OCI-LY3 (cell line): ENCODE results near the gene P2RY6.

Source experiments
- H2AFZ ChIP-seq: fragments of 200-600, 300-600 bp; shearing (Covaris generic); 2 replicates; pipeline ENCODE4 v1.6.0; 2014; ENCODE audit warnings: antibody characterized with exemption, low read depth, low read length
- H3K27ac ChIP-seq: fragments of 200-600, 300-600 bp; sonication (generic); 2 replicates; pipeline ENCODE4 v1.5.1; 2014; ENCODE audit warnings: mild to moderate bottlenecking, low read length, moderate library complexity, mixed read lengths
- H3K27me3 ChIP-seq: fragments of 200-600, 300-600 bp; sonication (generic); 2 replicates; pipeline ENCODE4 v1.6.1; 2014; ENCODE audit warnings: low read depth, low read length, mixed read lengths
- H3K36me3 ChIP-seq: fragments of 200-600, 300-600 bp; sonication (generic); replicated peaks from 2 replicates; pipeline ENCODE3; 2014; ENCODE audit warnings: low read depth, low read length, mixed read lengths
- H3K4me1 ChIP-seq: fragments of 300-600, 200-600 bp; sonication (generic); 2 replicates; pipeline ENCODE4 v1.6.1; 2014; ENCODE audit warnings: low read length, mixed read lengths
- H3K4me2 ChIP-seq: fragments of 200-600, 300-600 bp; sonication (generic); 2 replicates; pipeline ENCODE4 v1.6.1; 2014; ENCODE audit warnings: low read length, mixed read lengths
- H3K4me3 ChIP-seq: fragments of 300-600, 200-600 bp; sonication (generic); 2 replicates; pipeline ENCODE4 v1.5.1; 2014; ENCODE audit warnings: antibody characterized with exemption, mild to moderate bottlenecking, low read length, moderate library complexity
- H3K79me2 ChIP-seq: fragments of 300-600, 200-600 bp; shearing (Covaris generic); 2 replicates; pipeline ENCODE4 v1.6.1; 2014; ENCODE audit warnings: mild to moderate bottlenecking, low read length, mixed read lengths
- H3K9ac ChIP-seq: fragments of 300-600, 200-600 bp; shearing (Covaris generic); 2 replicates; pipeline ENCODE4 v1.6.0; 2014; ENCODE audit warnings: mild to moderate bottlenecking, low read length, moderate library complexity
- H3K9me3 ChIP-seq: fragments of 200-600, 300-600 bp; shearing (Covaris generic); 2 replicates; pipeline ENCODE4 v1.6.1; 2014; ENCODE audit warnings: low read length, mixed read lengths; ENCODE audit not compliant: insufficient read depth
- H4K20me1 ChIP-seq: fragments of 200-600, 300-600 bp; sonication (generic); 2 replicates; pipeline ENCODE4 v1.6.1; 2016; ENCODE audit warnings: low read length, mixed read lengths; ENCODE audit not compliant: insufficient read depth
- EZH2phosphoT487 ChIP-seq: fragments of 200-600 bp; shearing (Covaris generic); IDR thresholded peaks from 2 replicates; pipeline ENCODE4 v1.6.1; 2018; ENCODE audit warnings: antibody characterized with exemption, mixed run types, low read depth
- TF ChIP-seq, protein P1 (sequence below): fragments of 200-600, 300-600 bp; sonication (generic); IDR thresholded peaks from 2 replicates; pipeline ENCODE4 v1.5.1; 2014; ENCODE audit warnings: antibody characterized with exemption, low read length, low read depth

P2RY6 gene

GRCh38 chr11:73236205-73236765, 35.9 kb upstream of the P2RY6 start:
- H3K27ac ChIP-seq = no peak overlapping the region
- 0 out of 2 replicates have a peak, but pooled peaks cover 3% of the 10 kb centered on the region for H3K27me3 ChIP-seq
- H3K79me2 ChIP-seq = no peaks in the 10 kb centered on the region
- H2AFZ ChIP-seq = no peak overlapping the region
- no peaks in the 10 kb centered on the region for H4K20me1 ChIP-seq
- H3K4me1 ChIP-seq = 0 out of 2 replicates have a peak, but pooled peaks cover 3% of the 10 kb centered on the region
- no peak overlapping the region for H3K9ac ChIP-seq
- no peak overlapping the region for H3K4me3 ChIP-seq
- no peaks in the 10 kb centered on the region for H3K36me3 ChIP-seq
- no peak for TF ChIP-seq EZH2phosphoT487
- TF ChIP-seq, protein P1, sequence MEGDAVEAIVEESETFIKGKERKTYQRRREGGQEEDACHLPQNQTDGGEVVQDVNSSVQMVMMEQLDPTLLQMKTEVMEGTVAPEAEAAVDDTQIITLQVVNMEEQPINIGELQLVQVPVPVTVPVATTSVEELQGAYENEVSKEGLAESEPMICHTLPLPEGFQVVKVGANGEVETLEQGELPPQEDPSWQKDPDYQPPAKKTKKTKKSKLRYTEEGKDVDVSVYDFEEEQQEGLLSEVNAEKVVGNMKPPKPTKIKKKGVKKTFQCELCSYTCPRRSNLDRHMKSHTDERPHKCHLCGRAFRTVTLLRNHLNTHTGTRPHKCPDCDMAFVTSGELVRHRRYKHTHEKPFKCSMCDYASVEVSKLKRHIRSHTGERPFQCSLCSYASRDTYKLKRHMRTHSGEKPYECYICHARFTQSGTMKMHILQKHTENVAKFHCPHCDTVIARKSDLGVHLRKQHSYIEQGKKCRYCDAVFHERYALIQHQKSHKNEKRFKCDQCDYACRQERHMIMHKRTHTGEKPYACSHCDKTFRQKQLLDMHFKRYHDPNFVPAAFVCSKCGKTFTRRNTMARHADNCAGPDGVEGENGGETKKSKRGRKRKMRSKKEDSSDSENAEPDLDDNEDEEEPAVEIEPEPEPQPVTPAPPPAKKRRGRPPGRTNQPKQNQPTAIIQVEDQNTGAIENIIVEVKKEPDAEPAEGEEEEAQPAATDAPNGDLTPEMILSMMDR = no peak
- H3K9me3 ChIP-seq = no peaks in the 10 kb centered on the region
- no peak overlapping the region for H3K4me2 ChIP-seq

GRCh38 chr11:73236854-73237253, 35.3 kb upstream of the P2RY6 start:
- Histone ChIP-seq H3K9ac (no peak overlapping the region), H2AFZ (no peak overlapping the region), H3K9me3 (no peaks in the 10 kb centered on the region), H3K27me3 (0 out of 2 replicates have a peak, but pooled peaks cover 7% of the 10 kb centered on the region), H3K4me2 (no peak overlapping the region), H3K27ac (no peak overlapping the region), H4K20me1 (no peaks in the 10 kb centered on the region), H3K79me2 (no peaks in the 10 kb centered on the region), H3K4me3 (no peak overlapping the region), H3K36me3 (no peaks in the 10 kb centered on the region), H3K4me1 (peaks cover 5% of the 10 kb centered on the region)
- no peak for TF ChIP-seq EZH2phosphoT487
- TF ChIP-seq, protein P1 = peak; percentile 96

GRCh38 chr11:73237471-73238290, 34.5 kb upstream of the P2RY6 start:
- no peak overlapping the region for H3K9ac ChIP-seq
- no peaks in the 10 kb centered on the region for H3K9me3 ChIP-seq
- H3K36me3 ChIP-seq = no peaks in the 10 kb centered on the region
- no peak overlapping the region for H3K4me3 ChIP-seq
- 0 out of 2 replicates have a peak, but pooled peaks cover 7% of the 10 kb centered on the region for H3K27me3 ChIP-seq
- no peak for TF ChIP-seq EZH2phosphoT487
- no peaks in the 10 kb centered on the region for H3K79me2 ChIP-seq
- no peak overlapping the region for H3K4me2 ChIP-seq
- no peak overlapping the region for H2AFZ ChIP-seq
- no peak overlapping the region for H3K27ac ChIP-seq
- H4K20me1 ChIP-seq = no peaks in the 10 kb centered on the region
- peaks cover 13% of the 10 kb centered on the region for H3K4me1 ChIP-seq

DNA sequence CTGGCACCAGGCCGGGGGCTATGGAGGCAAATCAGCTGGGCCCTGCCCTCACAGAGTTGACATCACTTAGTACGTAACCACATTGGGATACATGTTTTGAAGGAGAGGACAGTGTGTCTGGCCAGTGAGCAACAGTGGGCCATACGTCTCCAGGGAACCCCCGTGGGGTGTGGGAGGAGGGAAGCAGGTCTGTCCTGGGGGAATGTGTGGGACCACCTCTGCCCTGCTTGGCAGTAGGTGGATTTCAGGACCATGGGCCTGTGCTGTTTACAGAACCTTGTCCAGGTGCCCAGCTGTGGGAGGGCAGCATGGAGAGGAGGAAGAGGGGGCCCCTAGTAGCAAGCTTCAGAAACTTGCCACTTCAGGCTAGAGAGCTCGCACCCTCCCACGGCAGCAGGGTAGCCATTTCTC, 33.0 kb upstream of the P2RY6 start:
- Histone ChIP-seq H3K79me2 (no peaks in the 10 kb centered on the region), H3K4me2 (no peak overlapping the region), H3K4me1 (peaks cover 20% of the 10 kb centered on the region), H4K20me1 (no peaks in the 10 kb centered on the region), H3K4me3 (no peak overlapping the region), H2AFZ (no peak overlapping the region), H3K9me3 (no peaks in the 10 kb centered on the region), H3K36me3 (no peaks in the 10 kb centered on the region), H3K9ac (no peak overlapping the region), H3K27ac (no peak overlapping the region), H3K27me3 (0 out of 2 replicates have a peak, but pooled peaks cover 7% of the 10 kb centered on the region)
- no peak for TF ChIP-seq EZH2phosphoT487
- TF ChIP-seq, protein P1 = no peak
